Astrocyte (in vitro differentiated cells and primary cell): ENCODE results near the gene THOC5. TPM values are rescaled to one million over a fixed set of nuclear protein-coding genes. Genes with fewer than 3 reads are reported as not detected.

Experiments
- DNase-seq: peaks from one replicate; pipeline ENCODE4 v3.0.0-alpha.2; 2010; ENCODE audit warnings: low read depth
- FAIRE-seq: peaks from 2 replicates; lab custom pipeline; 2011; peaks lifted over from hg19 to GRCh38; lab: Jason Lieb, UNC
- H2AFZ ChIP-seq: 2 replicates; pipeline ENCODE4 v1.6.0; 2012; ENCODE audit warnings: low read depth, low read length, inconsistent platforms
- H3K27ac ChIP-seq: 2 replicates; pipeline ENCODE4 v1.5.1; 2011; ENCODE audit warnings: low read depth, low read length, inconsistent platforms
- H3K27me3 ChIP-seq: 2 replicates; pipeline ENCODE4 v1.6.0; 2011; ENCODE audit warnings: low read length, inconsistent platforms; ENCODE audit not compliant: insufficient read depth
- H3K36me3 ChIP-seq: 2 replicates; pipeline ENCODE4 v1.5.1; 2011; ENCODE audit warnings: low read length, inconsistent platforms; ENCODE audit not compliant: insufficient read depth
- H3K4me1 ChIP-seq: 2 replicates; pipeline ENCODE4 v1.5.1; 2011; ENCODE audit warnings: low read length, inconsistent platforms; ENCODE audit not compliant: insufficient read depth
- H3K4me2 ChIP-seq: 2 replicates; pipeline ENCODE4 v1.6.0; 2012; ENCODE audit warnings: low read length, inconsistent platforms
- H3K4me3 ChIP-seq: 2 replicates; pipeline ENCODE4 v1.5.1; 2011; ENCODE audit warnings: low read depth, mild to moderate bottlenecking, low read length, inconsistent platforms; ENCODE audit not compliant: insufficient read depth
- H3K79me2 ChIP-seq: 2 replicates; pipeline ENCODE4 v1.6.0; 2012; ENCODE audit warnings: mild to moderate bottlenecking, low read length, inconsistent platforms; ENCODE audit not compliant: insufficient read depth
- H3K9ac ChIP-seq: 2 replicates; pipeline ENCODE4 v1.6.0; 2012; ENCODE audit warnings: mild to moderate bottlenecking, low read length, inconsistent platforms
- H3K9me3 ChIP-seq: 2 replicates; pipeline ENCODE4 v1.5.1; 2012; ENCODE audit warnings: low read depth, mild to moderate bottlenecking, low read length, inconsistent platforms; ENCODE audit not compliant: insufficient read depth
- H4K20me1 ChIP-seq: 2 replicates; pipeline ENCODE4 v1.6.0; 2012; ENCODE audit warnings: low read length, inconsistent platforms; ENCODE audit not compliant: insufficient read depth
- H3K27ac Mint-ChIP-seq: one replicate; pipeline ENCODE4 v1.8.0; 2021; ENCODE audit warnings: mild to moderate bottlenecking, mixed read lengths; ENCODE audit not compliant: unreplicated experiment
- H3K27me3 Mint-ChIP-seq: one replicate; pipeline ENCODE4 v1.8.0; 2021; ENCODE audit warnings: low read depth, mixed read lengths; ENCODE audit not compliant: unreplicated experiment
- H3K36me3 Mint-ChIP-seq: one replicate; pipeline ENCODE4 v1.8.0; 2021; ENCODE audit warnings: low read depth, mixed read lengths; ENCODE audit not compliant: unreplicated experiment
- H3K4me1 Mint-ChIP-seq: one replicate; pipeline ENCODE4 v1.8.0; 2021; ENCODE audit warnings: low read depth, mixed read lengths; ENCODE audit not compliant: unreplicated experiment
- H3K4me3 Mint-ChIP-seq: one replicate; pipeline ENCODE4 v1.8.0; 2021; ENCODE audit warnings: mild to moderate bottlenecking, moderate library complexity, mixed read lengths; ENCODE audit not compliant: unreplicated experiment
- H3K9me3 Mint-ChIP-seq: one replicate; pipeline ENCODE4 v1.8.0; 2021; ENCODE audit warnings: mild to moderate bottlenecking, mixed read lengths; ENCODE audit not compliant: unreplicated experiment
- EZH2 ChIP-seq: IDR thresholded peaks from 2 replicates; pipeline ENCODE4 v1.6.1; 2012; ENCODE audit warnings: mild to moderate bottlenecking, low read length, inconsistent platforms; ENCODE audit not compliant: insufficient read depth
- total RNA-seq: library from RNA; stranded (reverse); gene quantifications from 2 replicates; pipeline ENCODE4 v1.2.1, GENCODE V29; 2021
- TF ChIP-seq, protein P1 (sequence below): IDR thresholded peaks from 2 replicates; pipeline ENCODE4 v1.5.1; 2011; ENCODE audit warnings: low read depth, mild to moderate bottlenecking, inconsistent platforms, low read length, moderate library complexity; ENCODE audit not compliant: insufficient read depth

The THOC5 gene
- total RNA-seq, 1 donor from 2014 or later: 85.0 TPM

- H3K27ac ChIP-seq: no peak overlapping the region
- no peak overlapping the region for H2AFZ ChIP-seq
- DNase-seq: peak; percentile 6
- no peaks in the 10 kb centered on the region for H3K79me2 ChIP-seq
- no peaks in the 10 kb centered on the region for H3K9me3 ChIP-seq
- H3K9me3 Mint-ChIP-seq: no peaks in the 10 kb centered on the region
- peaks cover 10% of the 10 kb centered on the region for H3K4me1 ChIP-seq
- H3K27me3 Mint-ChIP-seq: no peaks in the 10 kb centered on the region
- TF ChIP-seq EZH2: no peak
- TF ChIP-seq, protein P1, sequence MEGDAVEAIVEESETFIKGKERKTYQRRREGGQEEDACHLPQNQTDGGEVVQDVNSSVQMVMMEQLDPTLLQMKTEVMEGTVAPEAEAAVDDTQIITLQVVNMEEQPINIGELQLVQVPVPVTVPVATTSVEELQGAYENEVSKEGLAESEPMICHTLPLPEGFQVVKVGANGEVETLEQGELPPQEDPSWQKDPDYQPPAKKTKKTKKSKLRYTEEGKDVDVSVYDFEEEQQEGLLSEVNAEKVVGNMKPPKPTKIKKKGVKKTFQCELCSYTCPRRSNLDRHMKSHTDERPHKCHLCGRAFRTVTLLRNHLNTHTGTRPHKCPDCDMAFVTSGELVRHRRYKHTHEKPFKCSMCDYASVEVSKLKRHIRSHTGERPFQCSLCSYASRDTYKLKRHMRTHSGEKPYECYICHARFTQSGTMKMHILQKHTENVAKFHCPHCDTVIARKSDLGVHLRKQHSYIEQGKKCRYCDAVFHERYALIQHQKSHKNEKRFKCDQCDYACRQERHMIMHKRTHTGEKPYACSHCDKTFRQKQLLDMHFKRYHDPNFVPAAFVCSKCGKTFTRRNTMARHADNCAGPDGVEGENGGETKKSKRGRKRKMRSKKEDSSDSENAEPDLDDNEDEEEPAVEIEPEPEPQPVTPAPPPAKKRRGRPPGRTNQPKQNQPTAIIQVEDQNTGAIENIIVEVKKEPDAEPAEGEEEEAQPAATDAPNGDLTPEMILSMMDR: peak; percentile 31
- no peak for FAIRE-seq
- peaks cover 23% of the 10 kb centered on the region for H3K36me3 Mint-ChIP-seq
- no peaks in the 10 kb centered on the region for H3K27me3 ChIP-seq
- H3K4me3 Mint-ChIP-seq: no peak overlapping the region
- H3K27ac Mint-ChIP-seq: no peak overlapping the region
- peaks cover 64% of the 10 kb centered on the region for H3K36me3 ChIP-seq
- H3K4me3 ChIP-seq: no peak overlapping the region
- no peaks in the 10 kb centered on the region for H4K20me1 ChIP-seq
- peaks cover 10% of the 10 kb centered on the region for H3K4me1 Mint-ChIP-seq
- no peak overlapping the region for H3K4me2 ChIP-seq
- H3K9ac ChIP-seq: no peak overlapping the region
These were observed 28.9 kb downstream of the THOC5 start for GRCh38 chr22:29524442-29525191.

DNA sequence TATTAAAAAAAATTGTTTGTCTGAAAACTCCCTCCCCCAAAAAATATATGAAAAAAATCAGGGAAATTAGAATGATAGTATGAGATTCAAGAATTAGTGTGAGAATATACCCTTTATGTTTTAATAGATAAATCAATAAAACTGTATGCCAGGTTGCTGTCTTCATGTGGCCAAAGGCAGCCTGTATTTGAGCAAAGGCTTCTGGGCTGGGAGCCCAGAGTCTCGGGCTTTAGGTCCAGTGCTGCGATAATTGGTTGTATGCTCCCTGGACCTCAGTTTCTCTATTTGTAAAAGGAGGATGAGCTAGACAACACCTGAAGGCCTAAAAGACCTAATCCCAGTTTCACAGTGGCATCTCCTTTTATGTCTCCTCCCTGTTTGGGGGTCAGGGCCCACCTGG lies 29.8 kb downstream of the THOC5 start:
- Histone ChIP-seq H4K20me1 (no peaks in the 10 kb centered on the region), H3K4me2 (no peak overlapping the region), H3K79me2 (no peaks in the 10 kb centered on the region), H2AFZ (no peak overlapping the region), H3K27ac (no peak overlapping the region), H3K4me3 (no peak overlapping the region), H3K4me1 (peaks cover 10% of the 10 kb centered on the region), H3K9ac (no peak overlapping the region), H3K9me3 (no peaks in the 10 kb centered on the region), H3K36me3 (peaks cover 63% of the 10 kb centered on the region), H3K27me3 (no peaks in the 10 kb centered on the region)
- Mint-ChIP-seq H3K9me3 (no peaks in the 10 kb centered on the region), H3K36me3 (peaks cover 25% of the 10 kb centered on the region), H3K27ac (no peak overlapping the region), H3K4me3 (no peak overlapping the region), H3K27me3 (no peaks in the 10 kb centered on the region), H3K4me1 (peaks cover 10% of the 10 kb centered on the region)
- TF ChIP-seq EZH2: no peak
- TF ChIP-seq, protein P1: no peak
- DNase-seq (no peak), FAIRE-seq (no peak)

GRCh38 chr22:29521526-29521925 lies 32.0 kb downstream of the THOC5 start:
- H3K27ac ChIP-seq: peak overlapping the region; percentile 68

More at GRCh38 chr22:29521526-29521925, 32.0 kb downstream of the THOC5 start:
- Mint-ChIP-seq H3K27ac (no peak overlapping the region), H3K36me3 (peaks cover 32% of the 10 kb centered on the region), H3K4me3 (no peak overlapping the region), H3K4me1 (peaks cover 10% of the 10 kb centered on the region), H3K9me3 (no peaks in the 10 kb centered on the region), H3K27me3 (no peaks in the 10 kb centered on the region)
- FAIRE-seq (no peak), DNase-seq (no peak)
- Histone ChIP-seq H3K36me3 (peaks cover 66% of the 10 kb centered on the region), H3K4me1 (peaks cover 10% of the 10 kb centered on the region), H3K9me3 (no peaks in the 10 kb centered on the region), H3K79me2 (no peaks in the 10 kb centered on the region), H3K9ac (peak overlapping the region; percentile 17), H3K4me2 (no peak overlapping the region), H2AFZ (no peak overlapping the region), H3K27me3 (no peaks in the 10 kb centered on the region), H4K20me1 (no peaks in the 10 kb centered on the region), H3K4me3 (no peak overlapping the region)
- TF ChIP-seq, protein P1: no peak
- no peak for TF ChIP-seq EZH2
